ENCODE results near the gene ILK.

The ILK gene

GRCh38 chr11:6637871-6638270 lies 34.3 kb downstream of the ILK start:
- Histone ChIP-seq H3K27me3 (ENCODE audit: insufficient read depth, low read length, poor library complexity) (no peaks in the 10 kb centered on the region), H3K4me3 (ENCODE audit: low read length) (no peak overlapping the region), H3K27ac (ENCODE audit: low read depth, low read length) (no peak overlapping the region), H3K4me1 (ENCODE audit: control insufficient read depth, low read depth, low read length) (no peaks in the 10 kb centered on the region), H3K18ac (ENCODE audit: low read length) (no peak overlapping the region), H3K23ac (ENCODE audit: low read length) (no peak overlapping the region), H2BK15ac (replicated peaks; ENCODE audit: low read depth) (no peak overlapping the region), H4K5ac (ENCODE audit: low read length) (no peak overlapping the region), H2BK5ac (ENCODE audit: low read length) (no peak overlapping the region), H2BK120ac (ENCODE audit: low read depth, low read length) (no peak overlapping the region), H4K8ac (ENCODE audit: low read depth, low read length) (no peak overlapping the region), H3K56ac (ENCODE audit: low read length) (no peak overlapping the region), H3K79me1 (ENCODE audit: low read length) (no peaks in the 10 kb centered on the region), H2AK5ac (ENCODE audit: low read length) (no peak overlapping the region), H3K4me2 (ENCODE audit: low read length) (no peak overlapping the region), H3K4ac (ENCODE audit: low read depth, low read length) (no peak overlapping the region), H3K36me3 (ENCODE audit: control insufficient read depth, insufficient read depth, low read length) (no peaks in the 10 kb centered on the region), H3K79me2 (ENCODE audit: control insufficient read depth, insufficient read depth, low read length) (no peaks in the 10 kb centered on the region), H3K9ac (ENCODE audit: low read length) (no peak overlapping the region)
- WGBS (ENCODE audit: extremely low coverage, insufficient coverage, low lambda C conversion rate): no CpG with 5 or more reads among the region's 3 CpGs
- DNase-seq: no peak

DNA sequence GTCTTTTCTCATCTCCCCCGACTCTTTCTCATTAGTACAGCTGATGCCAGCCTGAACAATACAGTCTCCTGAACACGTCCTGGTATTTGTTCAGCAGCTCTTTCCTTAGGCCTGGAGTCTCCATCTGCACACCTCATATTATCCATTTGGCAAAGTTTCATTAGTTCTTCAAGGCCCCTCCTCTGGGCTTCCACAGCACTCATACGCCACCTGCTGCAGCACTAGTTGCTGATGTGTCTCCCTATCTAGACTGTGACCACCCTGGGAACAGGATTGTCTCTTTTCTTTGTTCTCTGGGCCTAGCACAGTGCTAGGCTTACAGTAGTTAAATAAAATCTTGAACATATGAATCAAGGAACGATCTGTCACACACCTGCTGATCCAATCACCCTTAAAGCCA lies 34.9 kb downstream of the ILK start:
- WGBS (ENCODE audit: extremely low coverage, insufficient coverage, low lambda C conversion rate): no CpG with 5 or more reads among the region's 4 CpGs
- no peak overlapping the region for H3K4me3 ChIP-seq (ENCODE audit: low read length)
- H3K27me3 ChIP-seq (ENCODE audit: insufficient read depth, low read length, poor library complexity): no peaks in the 10 kb centered on the region
- H3K79me1 ChIP-seq (ENCODE audit: low read length): no peaks in the 10 kb centered on the region
- no peak overlapping the region for H3K27ac ChIP-seq (ENCODE audit: low read depth, low read length)
- H4K8ac ChIP-seq (ENCODE audit: low read depth, low read length): no peak overlapping the region
- no peak overlapping the region for H2BK15ac ChIP-seq (replicated peaks; ENCODE audit: low read depth)
- no peak overlapping the region for H3K56ac ChIP-seq (ENCODE audit: low read length)
- no peak overlapping the region for H4K5ac ChIP-seq (ENCODE audit: low read length)
- H2AK5ac ChIP-seq (ENCODE audit: low read length): no peak overlapping the region
- H3K4me2 ChIP-seq (ENCODE audit: low read length): no peak overlapping the region
- no peak overlapping the region for H3K4ac ChIP-seq (ENCODE audit: low read depth, low read length)
- no peak overlapping the region for H3K18ac ChIP-seq (ENCODE audit: low read length)
- H2BK120ac ChIP-seq (ENCODE audit: low read depth, low read length): no peak overlapping the region
- H3K36me3 ChIP-seq (ENCODE audit: control insufficient read depth, insufficient read depth, low read length): no peaks in the 10 kb centered on the region
- no peak overlapping the region for H2BK5ac ChIP-seq (ENCODE audit: low read length)
- H3K9ac ChIP-seq (ENCODE audit: low read length): no peak overlapping the region
- no peaks in the 10 kb centered on the region for H3K79me2 ChIP-seq (ENCODE audit: control insufficient read depth, insufficient read depth, low read length)
- H3K23ac ChIP-seq (ENCODE audit: low read length): no peak overlapping the region
- no peaks in the 10 kb centered on the region for H3K4me1 ChIP-seq (ENCODE audit: control insufficient read depth, low read depth, low read length)
- no peak for DNase-seq

- WGBS (ENCODE audit: extremely low coverage, insufficient coverage, low lambda C conversion rate): no CpG with 5 or more reads among the region's 36 CpGs
- H3K4me3 ChIP-seq (ENCODE audit: low read length): no peak overlapping the region
- H2BK15ac ChIP-seq (replicated peaks; ENCODE audit: low read depth): no peak overlapping the region
- H3K4me1 ChIP-seq (ENCODE audit: control insufficient read depth, low read depth, low read length): no peaks in the 10 kb centered on the region
- H3K27ac ChIP-seq (ENCODE audit: low read depth, low read length): no peak overlapping the region
- no peaks in the 10 kb centered on the region for H3K36me3 ChIP-seq (ENCODE audit: control insufficient read depth, insufficient read depth, low read length)
- H3K4ac ChIP-seq (ENCODE audit: low read depth, low read length): no peak overlapping the region
- no peak overlapping the region for H3K23ac ChIP-seq (ENCODE audit: low read length)
- DNase-seq: no peak
- H2AK5ac ChIP-seq (ENCODE audit: low read length): no peak overlapping the region
- H2BK5ac ChIP-seq (ENCODE audit: low read length): no peak overlapping the region
- H4K5ac ChIP-seq (ENCODE audit: low read length): no peak overlapping the region
- H3K79me2 ChIP-seq (ENCODE audit: control insufficient read depth, insufficient read depth, low read length): no peaks in the 10 kb centered on the region
- no peak overlapping the region for H3K4me2 ChIP-seq (ENCODE audit: low read length)
- H2BK120ac ChIP-seq (ENCODE audit: low read depth, low read length): no peak overlapping the region
- H3K9ac ChIP-seq (ENCODE audit: low read length): no peak overlapping the region
- H3K56ac ChIP-seq (ENCODE audit: low read length): no peak overlapping the region
- H3K27me3 ChIP-seq (ENCODE audit: insufficient read depth, low read length, poor library complexity): no peaks in the 10 kb centered on the region
- no peaks in the 10 kb centered on the region for H3K79me1 ChIP-seq (ENCODE audit: low read length)
- no peak overlapping the region for H3K18ac ChIP-seq (ENCODE audit: low read length)
- no peak overlapping the region for H4K8ac ChIP-seq (ENCODE audit: low read depth, low read length)
Measured at GRCh38 chr11:6640036-6640984, 36.7 kb downstream of the ILK start.

GRCh38 chr11:6640985-6641701 lies 37.6 kb downstream of the ILK start:
- no peak overlapping the region for H3K4me3 ChIP-seq (ENCODE audit: low read length)
- no peak overlapping the region for H2BK5ac ChIP-seq (ENCODE audit: low read length)
- H3K9ac ChIP-seq (ENCODE audit: low read length): no peak overlapping the region
- no peak overlapping the region for H2BK120ac ChIP-seq (ENCODE audit: low read depth, low read length)
- no peaks in the 10 kb centered on the region for H3K79me2 ChIP-seq (ENCODE audit: control insufficient read depth, insufficient read depth, low read length)
- H4K5ac ChIP-seq (ENCODE audit: low read length): no peak overlapping the region
- no peak overlapping the region for H3K27ac ChIP-seq (ENCODE audit: low read depth, low read length)
- WGBS (ENCODE audit: extremely low coverage, insufficient coverage, low lambda C conversion rate): no CpG with 5 or more reads among the region's 26 CpGs
- no peaks in the 10 kb centered on the region for H3K4me1 ChIP-seq (ENCODE audit: control insufficient read depth, low read depth, low read length)
- no peak overlapping the region for H3K4me2 ChIP-seq (ENCODE audit: low read length)
- H3K27me3 ChIP-seq (ENCODE audit: insufficient read depth, low read length, poor library complexity): no peaks in the 10 kb centered on the region
- no peak overlapping the region for H3K23ac ChIP-seq (ENCODE audit: low read length)
- H3K79me1 ChIP-seq (ENCODE audit: low read length): no peaks in the 10 kb centered on the region
- no peak for DNase-seq
- no peak overlapping the region for H2BK15ac ChIP-seq (replicated peaks; ENCODE audit: low read depth)
- H3K4ac ChIP-seq (ENCODE audit: low read depth, low read length): no peak overlapping the region
- no peak overlapping the region for H3K56ac ChIP-seq (ENCODE audit: low read length)
- no peak overlapping the region for H2AK5ac ChIP-seq (ENCODE audit: low read length)
- no peak overlapping the region for H4K8ac ChIP-seq (ENCODE audit: low read depth, low read length)
- no peak overlapping the region for H3K18ac ChIP-seq (ENCODE audit: low read length)
- H3K36me3 ChIP-seq (ENCODE audit: control insufficient read depth, insufficient read depth, low read length): no peaks in the 10 kb centered on the region

GRCh38 chr11:6642957-6643356 lies 39.4 kb downstream of the ILK start:
- H4K8ac ChIP-seq (ENCODE audit: low read depth, low read length): no peak overlapping the region
- H3K36me3 ChIP-seq (ENCODE audit: control insufficient read depth, insufficient read depth, low read length): no peaks in the 10 kb centered on the region
- no peak overlapping the region for H3K9ac ChIP-seq (ENCODE audit: low read length)
- H3K79me2 ChIP-seq (ENCODE audit: control insufficient read depth, insufficient read depth, low read length): no peaks in the 10 kb centered on the region
- peaks cover 3% of the 10 kb centered on the region for H3K4me1 ChIP-seq (ENCODE audit: control insufficient read depth, low read depth, low read length)
- no peak overlapping the region for H3K18ac ChIP-seq (ENCODE audit: low read length)
- H3K4me3 ChIP-seq (ENCODE audit: low read length): no peak overlapping the region
- no peaks in the 10 kb centered on the region for H3K79me1 ChIP-seq (ENCODE audit: low read length)
- H3K4me2 ChIP-seq (ENCODE audit: low read length): no peak overlapping the region
- H3K23ac ChIP-seq (ENCODE audit: low read length): no peak overlapping the region
- no peak for DNase-seq
- no peak overlapping the region for H2BK15ac ChIP-seq (replicated peaks; ENCODE audit: low read depth)
- WGBS (ENCODE audit: extremely low coverage, insufficient coverage, low lambda C conversion rate): no CpG with 5 or more reads among the region's 7 CpGs
- no peak overlapping the region for H2BK120ac ChIP-seq (ENCODE audit: low read depth, low read length)
- H2AK5ac ChIP-seq (ENCODE audit: low read length): no peak overlapping the region
- H4K5ac ChIP-seq (ENCODE audit: low read length): no peak overlapping the region
- H2BK5ac ChIP-seq (ENCODE audit: low read length): no peak overlapping the region
- no peak overlapping the region for H3K27ac ChIP-seq (ENCODE audit: low read depth, low read length)
- H3K56ac ChIP-seq (ENCODE audit: low read length): no peak overlapping the region
- no peak overlapping the region for H3K4ac ChIP-seq (ENCODE audit: low read depth, low read length)
- no peaks in the 10 kb centered on the region for H3K27me3 ChIP-seq (ENCODE audit: insufficient read depth, low read length, poor library complexity)

Measured in mesendoderm (in vitro differentiated cells).